HepG2 (cell line): ENCODE results near the gene PRIMPOL. TPM values are rescaled to one million over a fixed set of nuclear protein-coding genes. Genes with fewer than 3 reads are reported as not detected.

ENCODE experiments used
- ATAC-seq: fragments of 200-7000 bp; cut with Tn5 transposase; 3 replicates; pipeline ENCODE4 v1.9.1; 2020; ENCODE audit warnings: mild to moderate bottlenecking, moderate library complexity
- BruUV-seq: library from RNA; stranded (reverse); fragments of 400-500 nt; replicated peaks from 2 replicates; lab custom pipeline; 2021; lab: Mats Ljungman, UMichigan
- CTCF ChIA-PET: fragments of 300-600 bp; formaldehyde crosslinking; extraction: SDS; loops from one replicate; lab custom pipeline; 2021; ENCODE audit warnings: low total read pairs, inconsistent platforms, low intra/inter-chr PET ratio; lab: Yijun Ruan, JAX
- POLR2A ChIA-PET: fragments of 350-600 bp; sonication (Branson Sonifier 250); formaldehyde crosslinking; loops from one replicate; lab custom pipeline; 2020; ENCODE audit warnings: antibody characterized with exemption, inconsistent platforms; lab: Yijun Ruan, JAX
- DNase-seq: peaks from one replicate; pipeline ENCODE4 v3.0.0-alpha.2; 2015; ENCODE audit warnings: low spot score
- FAIRE-seq: peaks from 3 replicates; lab custom pipeline; 2011; peaks lifted over from hg19 to GRCh38; lab: Jason Lieb, UNC
- H2AFZ ChIP-seq: one replicate; pipeline ENCODE4 v1.6.1; 2011; ENCODE audit warnings: low read length, inconsistent platforms
- H3K27ac ChIP-seq: fragments of 300-600 bp; 3 replicates; pipeline ENCODE4 v1.8.0; 2011; ENCODE audit warnings: mixed run types, mild to moderate bottlenecking, mixed read lengths, low read length, inconsistent platforms; ENCODE audit not compliant: insufficient read depth; ENCODE audit errors: extremely low read length
- H3K27me3 ChIP-seq, 2 experiments: fragments of 200-600 bp in 1 of 2; 2 replicates in 1 of 2; 3 replicates in 1 of 2; pipeline versions ENCODE4 v1.6.0 to v1.8.0; 2011; ENCODE audit warnings: low read length in 2 of 2, mild to moderate bottlenecking in 2 of 2, moderate library complexity in 2 of 2, inconsistent platforms in 1 of 2; ENCODE audit not compliant: insufficient read depth in 2 of 2, control insufficient read depth in 1 of 2
- H3K36me3 ChIP-seq, 2 experiments: fragments of 200-600 bp in 1 of 2; replicated peaks in 1 of 2; 2 replicates in 1 of 2; 3 replicates in 1 of 2; pipeline versions ENCODE4 v1.5.1 to v1.8.0; 2011; ENCODE audit warnings: low read length in 2 of 2, inconsistent platforms in 1 of 2; ENCODE audit not compliant: insufficient read depth in 2 of 2, control insufficient read depth in 1 of 2
- H3K4me1 ChIP-seq: 2 replicates; pipeline ENCODE4 v1.5.1; 2012; ENCODE audit warnings: low read length, inconsistent platforms; ENCODE audit not compliant: insufficient read depth
- H3K4me2 ChIP-seq: 2 replicates; pipeline ENCODE4 v1.6.0; 2011; ENCODE audit warnings: low read depth, low read length, inconsistent platforms
- H3K4me3 ChIP-seq, 3 experiments: fragments of 200-600 bp in 1 of 3; sonication (generic), shearing (Covaris generic) in 1 of 3; replicated peaks in 1 of 3; 2 replicates each; pipeline ENCODE4 v1.5.1; 2011 to 2016; ENCODE audit warnings: low read length in 3 of 3, inconsistent platforms in 2 of 3, low read depth in 2 of 3, mild to moderate bottlenecking in 2 of 3, control low read depth in 1 of 3, mixed read lengths in 1 of 3; ENCODE audit not compliant: insufficient read depth in 1 of 3
- H3K79me2 ChIP-seq: one replicate; pipeline ENCODE4 v1.6.1; 2011; ENCODE audit warnings: low read length, inconsistent platforms; ENCODE audit not compliant: insufficient read depth
- H3K9ac ChIP-seq: 2 replicates; pipeline ENCODE4 v1.6.0; 2011; ENCODE audit warnings: mild to moderate bottlenecking, low read depth, low read length, inconsistent platforms; ENCODE audit not compliant: insufficient read depth
- H3K9me3 ChIP-seq: 2 replicates; pipeline ENCODE4 v1.5.1; 2012; ENCODE audit warnings: mild to moderate bottlenecking, low read length
- H4K20me1 ChIP-seq: 2 replicates; pipeline ENCODE4 v1.6.0; 2011; ENCODE audit warnings: inconsistent platforms, mild to moderate bottlenecking, low read length, moderate library complexity; ENCODE audit not compliant: insufficient read depth
- E2F5 ChIP-seq: sonication (generic); formaldehyde crosslinking; conservative IDR thresholded peaks from 2 replicates; pipeline ENCODE4 v1.4.0; 2020; ENCODE audit warnings: missing genetic modification reagents
- EED ChIP-seq: sonication (generic); formaldehyde crosslinking; IDR thresholded peaks from 2 replicates; pipeline ENCODE4 v1.5.0; 2020; ENCODE audit warnings: mild to moderate bottlenecking, missing genetic modification reagents
- FOXJ3 ChIP-seq: sonication (generic); formaldehyde crosslinking; IDR thresholded peaks from 2 replicates; pipeline ENCODE4 v1.4.0; 2020; ENCODE audit warnings: missing genetic modification reagents, mild to moderate bottlenecking, borderline replicate concordance
- FOXO4 ChIP-seq: sonication (generic); formaldehyde crosslinking; conservative IDR thresholded peaks from 2 replicates; pipeline ENCODE4 v1.8.1; 2023; ENCODE audit warnings: missing genetic modification reagents
- PAX8 ChIP-seq: sonication (generic); formaldehyde crosslinking; IDR thresholded peaks from 2 replicates; pipeline ENCODE4 v1.8.0; 2022; ENCODE audit warnings: mild to moderate bottlenecking, missing genetic modification reagents, borderline replicate concordance
- SP1 ChIP-seq, 2 experiments: fragments of 450-650 bp in 1 of 2; sonication (generic) in 1 of 2; formaldehyde crosslinking in 1 of 2; IDR thresholded peaks; 2 replicates each; pipeline versions ENCODE4 v1.4.0 to v1.6.1; 2016 to 2020; ENCODE audit warnings: missing genetic modification reagents in 1 of 2
- THAP8 ChIP-seq: sonication (generic); formaldehyde crosslinking; IDR thresholded peaks from 2 replicates; pipeline ENCODE4 v1.5.1; 2020; ENCODE audit warnings: missing genetic modification reagents, mild to moderate bottlenecking, borderline replicate concordance
- ZNF275 ChIP-seq: sonication (generic); formaldehyde crosslinking; IDR thresholded peaks from 2 replicates; pipeline ENCODE4 v1.8.0; 2022; ENCODE audit warnings: missing genetic modification reagents, mild to moderate bottlenecking, inconsistent platforms, borderline replicate concordance
- ZNF513 ChIP-seq: sonication (generic); formaldehyde crosslinking; conservative IDR thresholded peaks from 2 replicates; pipeline ENCODE4 v1.5.0; 2020; ENCODE audit warnings: missing genetic modification reagents
- ZNF672 ChIP-seq: sonication (generic); formaldehyde crosslinking; IDR thresholded peaks from 2 replicates; pipeline ENCODE4 v1.8.1; 2022; ENCODE audit warnings: missing genetic modification reagents
- ZNF883 ChIP-seq: sonication (generic); formaldehyde crosslinking; IDR thresholded peaks from 2 replicates; pipeline ENCODE4 v1.5.1; 2020; ENCODE audit warnings: mild to moderate bottlenecking, missing genetic modification reagents; ENCODE audit errors: not compliant biosample characterization
- WGBS: methylation state at CpG from one replicate; pipeline ENCODE4 v1.1.6; 2017; ENCODE audit warnings: low lambda C conversion rate; 5-methylcytosine and 5-hydroxymethylcytosine counted together
- in situ Hi-C: cut with HindIII; loops from 2 replicates; pipeline ENCODE4 v1.10.0; 2017; ENCODE audit warnings: low pct_unique_long_range_greater_than_20kb; ENCODE audit not compliant: extremely low pct_ligation_motif_present
- intact Hi-C: fragments of 100-400 bp; cut with micrococcal nuclease; formaldehyde crosslinking; loops from one replicate; pipeline ENCODE4 v1.10.0; 2022; ENCODE audit not compliant: unreplicated experiment
- polyA plus RNA-seq, 8 experiments: library from polyadenylated mRNA; depleted of rRNA in 3 of 8; stranded (reverse) in 7 of 8; unstranded in 1 of 8; fragments of >200 nt; fragmentation: Illumina TruSeq in 4 of 8; extraction: Trizol in 4 of 8; gene quantifications; 2 replicates each; pipeline versions ENCODE4 v1.2.1 to v1.2.3, GENCODE V29; 2011 to 2016; ENCODE audit warnings: low read depth in 4 of 8, missing spikeins in 1 of 8, mixed read lengths in 1 of 8; ENCODE audit not compliant: insufficient read depth in 1 of 8
- total RNA-seq, 5 experiments: library from RNA; depleted of rRNA; stranded (reverse); fragments of >200 nt; fragmentation: Illumina TruSeq; extraction: Trizol; gene quantifications; 2 replicates each; pipeline ENCODE4 v1.2.3, GENCODE V29; 2016; ENCODE audit warnings: low read depth in 1 of 5
- TF ChIP-seq, protein P1 (sequence below): sonication (generic); formaldehyde crosslinking; IDR thresholded peaks from 2 replicates; pipeline ENCODE4 v1.5.1; 2020; ENCODE audit warnings: mild to moderate bottlenecking, missing genetic modification reagents, moderate library complexity
- TF ChIP-seq, protein P2 (sequence below): sonication (generic); formaldehyde crosslinking; IDR thresholded peaks from 2 replicates; pipeline ENCODE4 v1.4.0; 2020; ENCODE audit warnings: mild to moderate bottlenecking, low read depth, missing genetic modification reagents

PRIMPOL gene
- total and polyA plus RNA-seq, 2 of the 13 experiments (the other 11 are each of a cell fraction or from before 2014, with no cell fraction given) = 7.3 to 11.0 TPM

DNA sequence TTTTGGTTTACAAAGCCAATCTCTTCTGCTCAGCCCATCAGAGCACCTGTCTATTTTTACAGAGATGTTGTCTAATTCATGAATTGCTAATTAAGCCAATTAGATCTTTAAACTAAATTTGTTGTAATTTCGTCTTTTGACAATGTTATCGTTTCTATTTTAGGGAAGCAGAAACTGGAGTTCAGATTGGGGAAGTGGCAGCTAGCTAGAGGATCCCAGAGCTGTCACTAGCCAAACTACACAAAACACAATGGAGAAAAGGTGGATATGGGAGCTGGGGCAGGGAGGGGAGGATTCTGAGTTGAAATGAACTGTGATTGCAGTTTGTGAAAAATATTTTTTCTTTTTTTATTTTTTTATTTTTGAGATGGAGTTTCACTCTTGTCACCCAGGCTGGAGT, 36.1 kb upstream of the PRIMPOL start:
- DNase-seq = no peak

More for the DNA sequence above, 36.1 kb upstream of the PRIMPOL start:
- Histone ChIP-seq H2AFZ (no peak overlapping the region), H3K27me3 (no peaks in the 10 kb centered on the region), H3K36me3 (no peaks in the 10 kb centered on the region), H3K4me2 (no peak overlapping the region), H3K9ac (no peak overlapping the region), H3K4me3 (no peak overlapping the region), H3K79me2 (no peaks in the 10 kb centered on the region), H4K20me1 (no peaks in the 10 kb centered on the region)
- ATAC-seq = no peak
- TF ChIP-seq FOXO4 (CRISPR knock-in tag) = no peak
- TF ChIP-seq THAP8 (CRISPR knock-in tag) = no peak
- TF ChIP-seq FOXJ3 (CRISPR knock-in tag) = no peak
- TF ChIP-seq ZNF513 (CRISPR knock-in tag) = no peak
- no peak for TF ChIP-seq ZNF275 (CRISPR knock-in tag)
- no peak for TF ChIP-seq ZNF883
- TF ChIP-seq SP1 (IDR thresholded peaks at IDR 0.05) = no peak
- TF ChIP-seq SP1 (CRISPR knock-in tag; IDR thresholded peaks at IDR 0.05) = no peak
- no peak for TF ChIP-seq PAX8
- TF ChIP-seq ZNF672 (CRISPR knock-in tag) = no peak
- TF ChIP-seq EED (CRISPR knock-in tag) = no peak
- TF ChIP-seq, protein P1, sequence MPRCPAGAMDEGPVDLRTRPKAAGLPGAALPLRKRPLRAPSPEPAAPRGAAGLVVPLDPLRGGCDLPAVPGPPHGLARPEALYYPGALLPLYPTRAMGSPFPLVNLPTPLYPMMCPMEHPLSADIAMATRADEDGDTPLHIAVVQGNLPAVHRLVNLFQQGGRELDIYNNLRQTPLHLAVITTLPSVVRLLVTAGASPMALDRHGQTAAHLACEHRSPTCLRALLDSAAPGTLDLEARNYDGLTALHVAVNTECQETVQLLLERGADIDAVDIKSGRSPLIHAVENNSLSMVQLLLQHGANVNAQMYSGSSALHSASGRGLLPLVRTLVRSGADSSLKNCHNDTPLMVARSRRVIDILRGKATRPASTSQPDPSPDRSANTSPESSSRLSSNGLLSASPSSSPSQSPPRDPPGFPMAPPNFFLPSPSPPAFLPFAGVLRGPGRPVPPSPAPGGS = no peak
- no peak for TF ChIP-seq E2F5 (CRISPR knock-in tag)
- TF ChIP-seq, protein P2, sequence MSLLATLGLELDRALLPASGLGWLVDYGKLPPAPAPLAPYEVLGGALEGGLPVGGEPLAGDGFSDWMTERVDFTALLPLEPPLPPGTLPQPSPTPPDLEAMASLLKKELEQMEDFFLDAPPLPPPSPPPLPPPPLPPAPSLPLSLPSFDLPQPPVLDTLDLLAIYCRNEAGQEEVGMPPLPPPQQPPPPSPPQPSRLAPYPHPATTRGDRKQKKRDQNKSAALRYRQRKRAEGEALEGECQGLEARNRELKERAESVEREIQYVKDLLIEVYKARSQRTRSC (CRISPR knock-in tag) = no peak
- TF ChIP-seq, all 625 proteins: peak for 0
- H3K27ac ChIP-seq = no peak overlapping the region
- CTCF ChIA-PET = no interaction called here
- FAIRE-seq = no peak
- intact Hi-C loops = loop anchor here (5.0 kb wide), 1 partner anchor 66 kb away; no protein-coding TSS in a partner anchor
- peaks cover 18% of the 10 kb centered on the region for H3K9me3 ChIP-seq
- in situ Hi-C loops = no loop called here
- peaks cover 60% of the 10 kb centered on the region for H3K4me1 ChIP-seq
- BruUV-seq = no TSS peak
- POLR2A ChIA-PET = no interaction called here
- WGBS = 95% methylated on average over 2 of the region's 2 CpGs
